CMK (cell line): ENCODE data around the gene SNX1.

Experiments
- DNase-seq: peaks from one replicate; pipeline ENCODE4 v3.0.0-alpha.2; 2010; ENCODE audit warnings: low read depth

SNX1 gene

GRCh38 chr15:64163659-64164362, 68.0 kb downstream of the SNX1 start:
- peak; percentile 54 for DNase-seq

GRCh38 chr15:64164436-64164835, 68.7 kb downstream of the SNX1 start:
- no peak for DNase-seq

- DNase-seq = no peak
Measured at GRCh38 chr15:64166102-64166890, 70.5 kb downstream of the SNX1 start.

- no peak for DNase-seq
Measured at GRCh38 chr15:64180235-64180824, 84.5 kb downstream of the SNX1 start.

- DNase-seq = no peak
Measured at GRCh38 chr15:64182859-64183370, 87.1 kb downstream of the SNX1 start.

GRCh38 chr15:64185146-64185911, 89.5 kb downstream of the SNX1 start:
- no peak for DNase-seq

GRCh38 chr15:64187396-64188191, 91.8 kb downstream of the SNX1 start:
- DNase-seq = no peak
